Central memory CD4-positive, alpha-beta T cell (primary cell): Measurements from ENCODE around the gene GEMIN7.

Experiments used
- DNase-seq: peaks from one replicate; pipeline ENCODE4 v3.0.0; 2022
- total RNA-seq, 3 experiments: gene quantifications; one replicate each; lab custom pipeline; 2026; lab: John Stamatoyannopoulos, UW

Gene GEMIN7
- 1.9 to 21.0 (median 8.6) reads per million in 3 experiments for total RNA-seq

GRCh38 chr19:45079063-45079910 lies at the start of gene GEMIN7:
Gene GEMIN7 (plus strand): TSS chr19:45079260. CDS start chr19:45090115, 10,855 bp downstream.
- peak; percentile 67 for DNase-seq

DNA sequence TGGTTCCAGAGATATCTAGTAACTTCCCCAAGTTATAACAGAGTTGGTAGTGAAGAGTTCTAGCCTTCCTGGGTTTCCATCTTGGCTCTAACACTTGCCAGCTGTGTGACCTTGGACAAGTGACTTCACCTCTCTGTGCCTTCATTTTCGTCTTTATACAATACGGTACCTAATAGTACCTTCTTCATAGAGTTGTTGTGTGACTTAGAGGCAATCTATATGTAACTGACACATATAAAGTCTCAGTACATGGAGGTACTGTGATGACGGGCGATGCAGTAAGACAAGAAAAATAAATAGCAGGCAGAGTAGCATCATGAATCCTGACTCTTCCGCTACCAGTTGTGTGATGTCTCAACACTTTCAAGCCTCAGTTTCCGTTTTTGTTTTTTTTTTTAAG lies 48.2 kb upstream of the GEMIN7 start:
- no peak for DNase-seq

GRCh38 chr19:45032421-45032820 lies 46.6 kb upstream of the GEMIN7 start:
- DNase-seq = no peak

GRCh38 chr19:45035755-45036154 lies 43.3 kb upstream of the GEMIN7 start:
- no peak for DNase-seq

- DNase-seq = no peak
These were observed 41.5 kb upstream of the GEMIN7 start for GRCh38 chr19:45037393-45038169.

- DNase-seq = peak; percentile 83
These were observed 39.8 kb upstream of the GEMIN7 start, which contains the start of gene CLASRP for GRCh38 chr19:45038931-45039893. Gene CLASRP (plus strand): TSS chr19:45039045. CDS start chr19:45040213, 1,168 bp downstream.

DNA sequence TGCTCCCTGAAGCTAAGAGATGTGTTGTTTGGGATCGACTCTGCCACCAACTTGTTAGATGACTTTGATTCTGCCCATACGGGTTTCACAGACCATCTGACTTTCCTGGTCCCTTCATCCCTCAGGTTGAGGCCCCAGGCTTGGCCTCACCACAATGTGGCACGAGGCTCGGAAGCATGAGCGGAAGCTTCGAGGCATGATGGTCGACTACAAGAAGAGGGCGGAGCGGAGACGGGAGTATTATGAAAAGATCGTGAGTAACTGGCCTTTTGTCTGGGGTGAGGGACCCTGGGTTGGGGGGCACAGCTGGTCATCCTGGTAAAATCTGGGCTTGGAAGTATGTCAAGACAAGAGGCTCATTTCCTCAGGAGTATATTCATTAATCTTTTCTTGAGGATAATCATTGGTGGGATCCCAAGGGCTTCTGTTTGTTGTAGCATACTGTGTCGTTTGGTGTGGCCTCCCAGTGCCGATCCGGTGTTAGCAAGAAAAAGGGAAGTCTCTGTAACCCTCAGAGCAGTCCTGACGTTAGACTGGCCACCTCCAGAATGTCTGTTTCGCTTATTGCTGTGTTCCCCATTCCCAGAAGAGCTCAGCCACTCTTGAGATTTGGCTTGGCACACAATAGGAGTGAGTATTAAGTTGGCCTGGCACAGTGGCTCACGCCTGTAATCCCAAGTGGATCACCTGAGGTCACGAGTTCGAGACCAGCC lies 38.8 kb upstream of the GEMIN7 start:
- no peak for DNase-seq

- DNase-seq = no peak
These were observed 37.9 kb upstream of the GEMIN7 start for GRCh38 chr19:45041125-45041524.

- no peak for DNase-seq
These were observed 33.2 kb upstream of the GEMIN7 start for GRCh38 chr19:45045671-45046353.

DNA sequence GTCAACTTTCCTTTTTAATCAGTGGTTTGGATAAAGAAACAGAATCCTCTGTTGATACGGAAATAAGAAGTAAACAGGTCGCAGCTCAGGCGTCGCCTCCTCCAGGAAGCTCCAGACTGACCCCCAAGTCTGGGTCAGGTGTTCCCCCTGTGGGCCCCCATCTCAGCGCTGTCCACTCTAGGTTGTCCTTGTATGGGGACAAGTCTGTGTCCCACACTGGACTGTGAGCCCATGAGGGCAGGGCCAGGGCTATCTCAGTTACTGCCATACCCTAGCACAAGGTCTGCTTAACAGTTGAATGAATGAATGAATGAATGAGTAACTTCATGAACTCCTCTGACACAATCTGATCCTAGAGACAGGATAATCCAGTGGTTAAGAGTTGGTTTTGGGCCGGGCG lies 32.7 kb upstream of the GEMIN7 start:
- DNase-seq = no peak

DNA sequence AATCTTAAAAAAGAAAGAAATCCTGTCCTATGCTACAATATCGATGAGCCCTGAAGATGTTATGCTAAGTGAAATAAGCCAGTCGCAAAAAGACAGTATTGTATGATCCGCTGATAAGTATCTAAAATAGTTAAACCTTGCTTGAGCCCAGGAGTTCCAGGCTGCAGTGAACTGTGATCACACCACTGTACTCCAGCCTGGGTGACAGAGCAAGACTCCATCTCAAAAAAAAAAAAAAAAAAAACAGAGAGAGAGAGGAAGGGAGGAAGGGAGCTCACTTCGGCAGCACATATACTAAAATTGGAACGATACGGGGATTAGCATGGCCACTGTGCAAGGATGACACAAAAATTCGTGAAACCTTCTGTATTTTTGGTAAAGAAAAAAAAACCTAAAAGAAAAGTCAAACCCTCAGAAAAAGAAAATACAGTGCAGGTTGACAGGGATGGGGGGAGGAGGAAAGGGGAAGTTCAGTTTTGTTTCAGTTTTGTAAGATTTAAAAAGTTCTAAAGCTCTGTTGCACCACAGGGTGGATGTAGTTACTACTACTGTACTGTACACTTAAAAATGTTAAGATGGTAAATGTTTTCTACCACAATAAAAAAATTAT lies 31.8 kb upstream of the GEMIN7 start:
- no peak for DNase-seq

- no peak for DNase-seq
These were observed 29.9 kb upstream of the GEMIN7 start for GRCh38 chr19:45049073-45049736.

- DNase-seq = no peak
These were observed 29.0 kb upstream of the GEMIN7 start for GRCh38 chr19:45050036-45050435.

DNA sequence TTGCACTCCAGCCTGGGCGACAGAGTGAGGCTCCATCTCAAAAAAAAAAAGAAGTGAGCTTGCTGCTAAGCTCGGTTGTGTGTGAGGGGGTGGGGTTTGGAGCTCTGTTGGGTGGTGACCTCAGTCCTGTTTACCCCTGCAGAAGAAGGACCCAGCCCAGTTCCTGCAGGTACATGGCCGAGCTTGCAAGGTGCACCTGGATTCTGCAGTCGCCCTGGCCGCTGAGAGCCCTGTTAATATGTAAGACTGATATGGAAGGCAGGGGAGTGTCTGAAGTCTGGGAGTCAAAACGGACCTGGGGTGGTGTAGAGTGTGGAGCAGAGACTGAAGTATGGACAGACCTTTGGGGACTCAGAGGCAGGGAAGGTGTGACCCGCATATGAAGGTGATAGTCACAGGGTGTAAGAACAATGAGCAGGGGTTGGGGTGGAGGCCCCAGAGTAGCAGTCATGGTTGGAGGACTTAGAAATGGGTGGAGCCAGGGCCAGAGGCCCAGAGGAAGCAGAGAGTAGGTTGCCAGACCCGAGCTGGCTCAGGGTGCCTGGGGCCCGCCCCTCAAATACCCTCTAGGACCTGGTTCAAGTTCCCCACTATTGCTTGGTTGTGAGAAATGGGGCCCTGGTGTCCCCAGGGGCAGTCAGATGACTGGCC lies 27.0 kb upstream of the GEMIN7 start:
- no peak for DNase-seq

GRCh38 chr19:45056831-45057230 lies 22.2 kb upstream of the GEMIN7 start:
- DNase-seq = no peak

- no peak for DNase-seq
These were observed 21.6 kb upstream of the GEMIN7 start for GRCh38 chr19:45057444-45057843.

DNA sequence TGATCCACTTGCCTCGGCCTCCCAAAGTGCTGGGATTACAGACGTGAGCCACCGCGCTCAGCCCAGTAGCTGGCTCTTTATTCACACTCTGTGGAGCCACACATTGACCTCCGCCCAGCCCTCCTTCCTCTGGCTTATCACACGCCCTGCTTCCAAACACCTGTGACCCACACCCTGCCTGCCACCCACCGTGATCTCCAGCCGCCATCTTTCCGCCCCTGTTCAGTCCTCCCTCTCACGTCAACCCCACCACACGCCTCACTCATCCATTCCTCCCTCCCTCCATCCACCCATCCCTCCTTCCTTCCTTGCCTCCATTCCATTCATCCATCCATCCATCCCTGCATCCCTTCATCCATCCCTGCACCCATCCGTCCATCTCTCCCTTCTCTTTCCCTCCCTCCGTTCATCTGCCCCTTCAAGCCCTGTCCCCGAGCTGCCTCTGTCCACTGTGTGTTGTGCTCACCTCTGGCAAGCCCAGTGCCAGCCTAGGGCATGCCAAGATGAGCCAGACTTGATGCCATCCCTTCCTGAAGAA lies 20.4 kb upstream of the GEMIN7 start:
- DNase-seq = no peak

DNA sequence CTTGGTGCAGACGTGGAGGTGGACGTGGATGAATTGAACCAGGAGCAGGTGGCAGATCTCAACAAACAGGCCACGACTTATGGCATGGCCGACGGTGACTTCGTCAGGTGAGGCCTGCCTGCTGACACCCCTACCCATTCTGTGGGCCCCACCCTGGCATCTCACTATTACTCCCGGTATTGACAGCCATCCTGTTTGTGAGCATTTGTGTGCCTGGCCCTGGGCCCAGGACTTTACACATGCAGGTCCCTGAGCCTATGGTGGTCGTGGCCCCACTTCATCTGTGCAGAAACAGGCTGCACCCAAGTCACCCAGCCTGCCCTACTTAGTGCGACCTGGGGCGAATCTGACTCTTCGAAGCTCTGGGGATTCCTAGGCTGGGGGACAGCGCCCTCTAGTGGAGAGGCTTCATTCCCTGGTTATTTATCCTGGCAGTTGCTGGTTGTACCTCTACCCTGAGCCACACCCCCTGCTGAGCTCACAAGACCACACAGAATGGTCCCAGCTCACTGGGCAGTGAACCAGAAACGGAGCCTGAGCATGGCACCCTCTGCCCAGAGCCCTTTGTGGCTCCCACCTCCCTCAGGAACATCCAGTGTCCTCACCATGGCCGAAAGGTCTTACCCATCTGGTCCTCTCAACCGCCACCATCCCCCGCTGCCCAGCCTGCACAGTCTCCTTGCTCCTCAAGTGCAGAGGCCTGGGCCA lies 19.6 kb upstream of the GEMIN7 start:
- peak; percentile 76 for DNase-seq

DNA sequence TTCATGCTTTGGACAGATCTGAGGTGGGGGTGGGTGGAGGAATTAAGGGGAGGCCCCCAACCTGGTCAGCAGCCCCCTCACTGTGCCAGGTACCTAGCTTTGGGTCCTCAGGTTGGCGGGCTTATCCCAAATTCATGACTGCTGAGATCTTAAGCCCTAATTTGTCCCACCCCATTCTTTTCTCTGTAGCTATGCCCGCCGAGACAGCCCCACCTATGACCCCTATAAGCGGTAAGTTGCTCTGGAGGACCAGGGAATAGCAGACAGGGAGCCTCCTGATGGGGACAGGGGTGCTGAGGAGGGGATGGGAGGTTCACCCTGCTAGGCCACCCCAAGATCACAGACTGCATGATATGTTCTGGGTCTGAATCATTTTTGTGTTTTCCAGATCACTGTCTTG lies 17.1 kb upstream of the GEMIN7 start:
- no peak for DNase-seq
